ENCODE results near the gene NTN5.
A peak's percentile ranks its signal among the peaks of the same experiment; 100 is the strongest.
"Not testable (repeated sequence)": the region's sequence is repeated elsewhere in the genome, so short reads cannot be mapped to it uniquely, and the experiment has no call there.

Gene NTN5

DNA sequence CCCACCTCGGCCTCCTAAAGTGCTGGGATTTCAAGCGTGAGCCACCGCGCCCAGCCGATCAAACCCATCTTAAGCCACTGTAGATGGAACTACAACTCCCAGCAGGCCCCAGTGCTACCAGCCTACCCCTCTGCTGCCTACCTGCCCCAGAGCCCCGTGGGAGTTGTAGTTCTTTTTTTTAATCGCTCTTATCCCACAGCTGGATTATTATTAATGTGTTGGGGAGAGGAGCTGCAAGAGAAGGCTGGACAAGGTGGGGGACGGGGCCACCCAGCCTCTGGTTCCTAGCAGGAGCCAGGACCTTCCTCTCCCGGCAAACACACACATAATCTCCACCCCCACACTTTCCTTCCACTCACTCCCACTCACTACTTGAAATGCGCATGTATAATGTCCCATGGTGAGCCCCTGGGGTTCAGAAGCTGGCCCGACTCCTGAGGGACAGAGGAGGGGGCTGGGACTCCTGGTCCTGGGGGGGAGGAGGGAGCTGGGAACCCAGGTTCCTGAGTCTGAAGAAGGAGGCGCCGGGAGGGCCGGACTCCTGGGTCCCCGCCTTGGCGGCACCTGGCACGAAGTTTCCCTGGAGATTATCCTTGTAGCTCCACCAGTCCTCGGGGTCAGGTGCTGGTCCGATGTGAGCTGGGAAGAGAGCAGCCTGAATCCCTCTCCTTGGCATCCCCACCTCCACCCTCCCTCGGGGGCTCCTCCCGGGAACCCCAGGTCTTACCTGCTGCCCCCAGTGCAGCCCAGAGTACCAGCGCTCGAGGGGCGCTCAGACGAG is 27.8 kb downstream of the NTN5 start:
- peak; percentile 60 for DNase-seq (ENCODE audit: low read depth in 2 of 2)

DNA sequence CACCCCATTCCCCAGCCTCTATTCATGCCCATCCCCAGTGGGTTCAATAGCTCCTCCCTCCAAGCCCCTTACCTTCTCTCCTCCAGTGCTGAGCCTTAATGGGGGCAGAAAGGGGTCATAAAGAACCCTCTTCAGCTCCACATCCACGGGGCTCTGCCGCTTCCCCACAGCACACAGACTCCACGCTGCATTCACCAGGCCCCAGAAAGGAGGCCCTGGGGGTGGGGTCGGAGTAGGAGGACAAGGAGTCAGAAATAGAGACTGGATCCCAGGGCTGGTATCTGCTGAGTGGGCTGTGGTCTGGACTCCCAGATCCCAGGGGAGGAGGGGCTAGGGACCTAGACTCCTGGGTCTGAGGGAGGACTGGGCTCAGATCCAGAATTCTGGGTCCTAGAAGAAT is 28.5 kb downstream of the NTN5 start:
- DNase-seq (ENCODE audit: low read depth in 2 of 2) = no peak

GRCh38 chr19:48642862-48643261 is 30.0 kb downstream of the NTN5 start:
- no peak for DNase-seq (ENCODE audit: low read depth in 2 of 2)

DNA sequence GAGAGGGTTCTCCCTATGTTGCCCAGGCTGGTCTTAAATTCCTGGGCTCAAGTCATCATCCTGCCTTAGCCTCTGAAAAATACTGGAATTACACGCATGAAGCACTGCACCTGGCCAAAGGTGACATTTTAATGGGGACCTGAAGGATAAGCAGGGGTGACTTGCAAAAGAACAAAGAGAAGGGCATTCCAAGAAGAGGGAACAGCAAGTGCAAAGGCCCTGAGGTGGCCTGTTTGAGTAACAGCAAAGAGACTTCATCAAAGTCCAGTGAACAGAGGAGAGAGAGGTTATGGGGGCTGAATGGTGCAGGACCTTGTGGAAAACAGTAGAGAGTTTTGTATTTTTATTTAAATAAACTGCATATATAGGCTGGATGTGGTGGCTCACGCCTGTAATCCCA is 31.0 kb downstream of the NTN5 start:
- no peak for DNase-seq (ENCODE audit: low read depth in 2 of 2)

GRCh38 chr19:48639483-48640375 is 33.1 kb downstream of the NTN5 start:
- DNase-seq (ENCODE audit: low read depth in 2 of 2) = peak in 1 of 2 donors; percentile 32

DNA sequence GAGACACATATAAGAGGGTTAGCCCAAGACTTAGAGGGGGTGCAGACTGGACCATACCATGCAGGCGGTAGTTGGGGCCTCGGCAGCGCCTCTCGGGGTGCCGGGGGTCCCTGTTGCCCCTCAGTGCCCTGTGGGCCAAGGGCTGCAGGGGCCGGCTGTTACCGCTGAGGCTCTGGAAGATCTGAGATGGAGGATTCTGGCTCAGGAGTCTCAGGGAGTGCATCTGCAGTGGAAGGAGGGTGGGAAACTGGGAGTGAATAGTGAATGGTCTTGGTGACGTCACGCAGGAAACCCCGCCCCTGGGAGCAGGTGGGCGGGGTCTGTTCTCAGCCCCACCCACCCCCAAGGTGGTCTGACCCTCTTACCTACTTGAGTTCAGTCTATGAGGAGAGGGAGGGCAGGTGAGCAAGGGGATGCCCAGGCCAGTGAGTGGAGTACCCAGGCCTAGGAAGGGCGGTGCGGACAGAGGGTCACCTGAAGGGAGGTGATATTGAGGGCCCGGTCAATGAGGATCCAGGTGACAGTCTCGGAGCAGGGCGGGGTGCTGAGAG is 33.9 kb downstream of the NTN5 start:
- DNase-seq (ENCODE audit: low read depth in 2 of 2) = no peak

DNA sequence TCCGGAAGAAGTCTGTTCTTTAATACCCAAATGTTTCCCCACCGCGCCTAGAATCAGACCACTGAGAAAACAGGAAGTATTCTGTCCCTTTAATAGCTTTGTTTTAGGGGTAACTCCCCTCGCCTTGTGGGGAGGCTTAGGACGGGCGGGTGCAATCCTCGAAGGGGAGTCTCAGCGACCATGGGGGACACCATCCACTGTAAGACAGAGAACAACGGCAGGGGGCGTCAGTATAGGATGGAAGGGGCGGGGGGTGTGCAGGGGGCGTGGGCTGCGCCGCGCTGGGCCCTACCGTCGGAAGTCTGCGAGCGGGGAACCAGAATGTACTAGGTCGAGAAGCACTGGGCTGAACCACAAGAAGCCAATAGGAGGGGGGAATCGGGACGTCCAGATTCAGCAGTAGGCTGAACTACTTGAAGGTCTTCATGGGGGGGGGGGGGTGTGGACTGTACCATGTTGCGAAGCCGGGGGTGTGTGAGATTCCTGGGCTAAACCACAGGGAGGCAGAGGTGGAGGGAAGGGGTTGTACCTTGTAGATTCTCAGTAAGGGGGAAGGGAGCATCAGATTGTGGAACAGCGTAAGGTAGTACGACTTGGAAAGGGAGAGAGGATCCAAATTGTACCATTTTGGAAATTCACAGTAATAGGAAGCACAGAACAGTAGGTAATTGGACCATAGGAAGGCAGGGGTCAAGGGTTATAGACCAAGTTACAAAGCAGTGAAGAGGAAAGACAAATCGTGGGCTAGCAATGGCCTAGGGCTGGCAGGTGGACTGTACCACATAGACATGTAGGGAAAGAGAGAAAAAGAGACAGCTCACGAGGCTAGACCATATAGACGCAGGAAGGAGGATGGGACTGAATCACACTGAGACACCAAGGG is 34.6 kb downstream of the NTN5 start:
- DNase-seq (ENCODE audit: low read depth in 2 of 2) = peak; percentile 74 to 77

- DNase-seq (ENCODE audit: low read depth in 2 of 2) = peak; percentile 100
These were observed 35.3 kb downstream of the NTN5 start for GRCh38 chr19:48637449-48637947.

GRCh38 chr19:48636859-48637448 is 35.9 kb downstream of the NTN5 start, which contains the start of gene DBP:
DBP (minus strand) TSS chr19:48637379; CDS start chr19:48636994, 385 bp downstream.
- DNase-seq (ENCODE audit: low read depth in 2 of 2) = no peak

DNA sequence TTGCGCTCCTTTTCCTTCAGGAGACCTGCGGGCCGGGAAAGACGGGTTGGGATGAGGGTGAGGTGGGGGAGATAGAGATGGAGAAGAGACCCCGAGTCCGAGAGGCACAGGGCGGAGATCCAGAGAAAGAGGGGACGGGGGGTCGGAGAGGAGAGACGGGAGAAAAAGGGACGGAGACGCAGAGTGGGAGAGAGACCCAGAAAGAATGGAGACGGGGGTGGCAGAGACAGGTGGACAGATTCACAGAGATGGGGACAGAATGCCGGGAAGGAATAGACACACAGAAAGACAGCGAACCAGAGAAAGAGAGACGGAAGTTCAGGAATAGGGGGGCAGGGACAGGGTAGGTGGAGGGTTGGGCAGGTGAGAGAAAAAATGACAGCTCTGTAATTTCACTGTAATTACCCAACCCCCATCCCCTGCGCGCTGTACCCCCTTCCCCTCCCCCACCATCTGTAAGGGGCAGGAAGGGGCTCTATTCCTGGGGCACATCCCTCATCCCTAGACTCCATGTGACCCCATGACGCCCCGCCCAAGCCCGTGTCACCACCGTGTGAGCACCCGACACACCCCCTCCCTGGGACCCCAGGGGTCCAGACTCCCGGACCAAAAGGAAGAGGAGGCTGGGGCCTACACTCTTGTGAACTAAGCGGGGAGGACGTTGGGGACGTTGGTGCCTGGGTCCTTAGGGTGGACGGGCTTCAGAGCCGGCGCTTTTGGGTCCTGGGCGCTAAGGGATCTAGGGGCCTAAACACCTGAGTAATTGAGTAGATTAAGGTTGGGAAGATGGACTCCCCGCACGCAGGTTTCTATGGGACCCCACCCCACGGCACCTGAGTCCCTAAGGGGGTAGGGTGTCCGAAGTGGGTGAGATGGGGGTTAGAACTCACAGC is 36.6 kb downstream of the NTN5 start:
- no peak for DNase-seq (ENCODE audit: low read depth in 2 of 2)

DNA sequence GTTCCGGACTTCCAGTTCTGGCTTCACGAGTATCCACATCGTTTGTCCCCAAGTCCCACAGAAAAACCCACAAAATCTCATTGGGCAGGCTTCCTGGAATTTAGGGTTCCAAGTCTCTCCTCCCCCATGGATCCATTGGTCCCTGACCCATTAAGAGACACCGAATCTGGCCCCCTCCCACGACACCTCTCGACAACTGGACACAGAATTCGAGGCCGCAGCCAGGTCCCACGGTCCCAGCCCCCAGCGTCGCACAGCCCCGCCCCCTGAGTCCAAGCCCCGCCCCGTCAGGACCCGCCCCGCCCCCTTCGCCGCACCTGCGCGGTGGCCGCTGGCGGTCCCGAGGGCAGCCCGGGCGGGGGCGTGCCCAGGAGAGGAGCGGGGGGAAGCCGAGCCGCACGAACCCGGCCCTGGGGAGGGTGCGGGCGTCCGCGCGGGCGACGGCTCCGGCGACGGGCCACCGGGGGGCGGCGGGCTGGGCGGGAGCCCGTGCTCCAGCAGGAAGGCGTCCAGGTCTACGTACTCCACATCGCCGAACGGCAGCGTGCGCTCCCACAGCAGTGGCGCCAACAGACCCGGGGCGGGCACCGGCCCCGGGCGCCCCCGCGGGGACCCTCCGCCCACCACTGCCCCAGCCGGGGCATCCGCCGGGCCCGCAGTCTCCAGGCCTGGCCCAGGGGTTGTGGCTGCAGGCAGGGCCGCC is 37.4 kb downstream of the NTN5 start:
- peak; percentile 50 to 72 for DNase-seq (ENCODE audit: low read depth in 2 of 2)

DNA sequence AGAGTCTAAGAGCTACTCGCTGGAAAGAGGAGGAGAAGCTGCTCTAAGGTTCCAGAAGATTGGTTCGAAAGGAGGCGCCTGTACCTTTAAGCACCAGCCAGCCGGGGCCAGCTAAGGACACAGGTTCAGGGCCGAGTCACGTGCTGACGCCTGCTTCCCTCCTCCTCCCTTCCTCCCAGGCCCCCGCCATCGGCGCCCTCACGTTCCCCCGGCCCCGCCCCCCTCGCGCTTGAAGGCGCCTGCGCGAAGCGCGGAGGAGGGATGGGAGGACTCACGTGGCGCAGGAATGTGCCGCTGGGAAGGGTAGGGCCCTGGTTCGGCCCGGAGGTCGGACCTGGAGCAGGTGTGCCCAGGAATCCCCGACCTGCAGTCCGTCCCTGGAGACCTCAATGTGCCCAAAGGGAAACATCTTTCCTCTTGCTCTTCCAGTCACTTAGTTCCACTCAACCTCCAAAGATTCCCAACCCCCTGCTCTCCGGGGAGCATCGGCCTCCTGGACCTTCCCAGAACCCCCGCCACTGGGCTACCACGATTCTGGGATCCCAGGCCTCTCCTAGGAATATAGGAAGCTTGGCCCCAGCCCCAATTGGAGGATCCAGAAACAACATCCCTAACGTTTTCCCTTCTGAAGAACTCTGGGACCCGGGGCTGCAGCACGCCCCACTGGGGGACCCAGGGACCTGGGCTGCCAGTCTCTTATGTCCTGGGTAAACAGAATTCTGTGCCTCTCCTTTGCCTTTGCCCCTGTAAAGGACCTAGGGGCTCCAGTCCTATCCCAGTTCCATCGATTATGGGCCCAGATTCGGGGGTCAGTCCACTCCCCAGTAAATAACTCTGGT is 38.2 kb downstream of the NTN5 start:
- DNase-seq (ENCODE audit: low read depth in 2 of 2) = peak; percentile 82 to 89

GRCh38 chr19:48634036-48634342 is 38.8 kb downstream of the NTN5 start:
- DNase-seq (ENCODE audit: low read depth in 2 of 2) = no peak

GRCh38 chr19:48633148-48634035 is 39.4 kb downstream of the NTN5 start:
- no peak for DNase-seq (ENCODE audit: low read depth in 2 of 2)

DNA sequence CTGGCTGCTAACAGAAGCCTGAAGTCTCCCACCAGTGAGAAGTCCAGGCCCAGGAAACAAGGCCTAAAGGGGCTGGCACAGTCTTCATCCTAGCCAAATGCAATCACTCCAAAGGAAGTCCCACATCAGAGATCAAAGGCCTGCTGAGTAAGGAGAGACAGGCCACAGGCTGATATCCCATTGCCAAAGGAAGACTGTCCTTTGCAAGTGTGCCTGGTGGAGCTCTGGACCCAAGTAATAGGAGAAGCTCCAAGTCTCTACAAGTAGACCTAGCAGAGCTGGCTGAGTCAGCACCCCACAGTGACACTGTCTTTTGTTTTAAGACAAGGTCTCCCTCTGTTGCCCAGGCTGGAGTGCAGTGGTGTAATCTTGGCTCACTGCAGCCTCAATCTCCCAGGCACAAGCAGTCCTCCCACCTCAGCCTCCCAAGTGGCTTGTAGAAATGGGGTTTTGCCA is 40.1 kb downstream of the NTN5 start:
- DNase-seq (ENCODE audit: low read depth in 2 of 2) = no peak

- DNase-seq (ENCODE audit: low read depth in 2 of 2) = not testable (repeated sequence)
These were observed 40.5 kb downstream of the NTN5 start for GRCh38 chr19:48632286-48632685.

DNA sequence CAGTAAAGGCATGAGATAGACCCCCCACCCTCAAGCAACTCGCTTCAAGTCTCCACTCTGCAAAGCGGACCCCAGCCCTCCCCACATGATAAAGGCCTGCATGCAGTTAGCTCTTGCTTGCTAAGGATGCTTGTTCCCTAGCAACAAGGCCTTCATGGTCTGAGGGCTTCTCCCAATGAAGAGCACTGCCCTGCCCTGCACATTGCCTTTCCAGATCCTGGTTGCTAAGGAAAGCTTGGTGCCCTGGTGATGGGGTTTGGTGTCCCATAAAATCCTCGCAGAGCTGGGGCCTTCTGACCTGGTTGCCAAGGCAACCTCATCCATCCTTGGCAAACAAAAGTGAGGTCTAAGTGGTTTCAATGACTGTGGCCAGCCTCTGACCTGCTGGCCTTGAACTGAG is 41.6 kb downstream of the NTN5 start:
- no peak for DNase-seq (ENCODE audit: low read depth in 2 of 2)
